SK-N-DZ (cell line): ENCODE data around the gene PGAP3.
"Not testable (repeated sequence)": the region's sequence is repeated elsewhere in the genome, so short reads cannot be mapped to it uniquely, and the experiment has no call there.

Source experiments
- DNase-seq: peaks from one replicate; pipeline ENCODE4 v3.0.0-alpha.2; 2015; ENCODE audit warnings: low spot score

The PGAP3 gene

GRCh38 chr17:39715375-39716072, 27.7 kb upstream of the PGAP3 start:
- DNase-seq: no peak

- no peak for DNase-seq
Observed at GRCh38 chr17:39714234-39714633, 26.4 kb upstream of the PGAP3 start.

- no peak for DNase-seq
Observed at GRCh38 chr17:39711851-39712250, 24.0 kb upstream of the PGAP3 start.

GRCh38 chr17:39711071-39711470, 23.2 kb upstream of the PGAP3 start:
- not testable (repeated sequence) for DNase-seq

- DNase-seq: no peak
Observed at GRCh38 chr17:39709998-39710964, 22.4 kb upstream of the PGAP3 start.

GRCh38 chr17:39709319-39709997, 21.6 kb upstream of the PGAP3 start:
- no peak for DNase-seq

GRCh38 chr17:39706921-39707337, 19.1 kb upstream of the PGAP3 start:
- no peak for DNase-seq

GRCh38 chr17:39706383-39706782, 18.5 kb upstream of the PGAP3 start:
- DNase-seq: no peak

GRCh38 chr17:39705786-39706348, 18.0 kb upstream of the PGAP3 start:
- DNase-seq: no peak

GRCh38 chr17:39704821-39705551, 17.1 kb upstream of the PGAP3 start:
- no peak for DNase-seq

GRCh38 chr17:39703913-39704312, 16.1 kb upstream of the PGAP3 start:
- no peak for DNase-seq

- no peak for DNase-seq
Observed at GRCh38 chr17:39702901-39703893, 15.3 kb upstream of the PGAP3 start.

- no peak for DNase-seq
Observed at GRCh38 chr17:39701784-39702422, 14.0 kb upstream of the PGAP3 start.

GRCh38 chr17:39701012-39701783, 13.3 kb upstream of the PGAP3 start:
- no peak for DNase-seq

GRCh38 chr17:39700148-39700987, 12.5 kb upstream of the PGAP3 start:
- DNase-seq: no peak

GRCh38 chr17:39699818-39700147, 11.9 kb upstream of the PGAP3 start, which contains the start of gene ERBB2:
Gene ERBB2 (plus strand): TSS chr17:39700064. CDS start chr17:39700239, 175 bp downstream.
- no peak for DNase-seq

- not testable (repeated sequence) for DNase-seq
Observed at GRCh38 chr17:39699157-39699817, 11.4 kb upstream of the PGAP3 start.
